Mesendoderm (in vitro differentiated cells): ENCODE data around the gene MOSMO.
"Not testable (repeated sequence)": the region's sequence is repeated elsewhere in the genome, so short reads cannot be mapped to it uniquely, and the experiment has no call there.

Source experiments
- DNase-seq: peaks from one replicate; pipeline ENCODE4 v3.0.0; 2013
- H2AK5ac ChIP-seq: 2 replicates; pipeline ENCODE4 v1.6.1; 2013; ENCODE audit warnings: low read length, inconsistent platforms
- H2BK120ac ChIP-seq: 2 replicates; pipeline ENCODE4 v1.6.1; 2013; ENCODE audit warnings: low read depth, mild to moderate bottlenecking, low read length, moderate library complexity, mixed read lengths
- H2BK15ac ChIP-seq: replicated peaks from 2 replicates; pipeline ENCODE4 v1.6.1; 2013; ENCODE audit warnings: low read depth, mild to moderate bottlenecking, moderate library complexity
- H2BK5ac ChIP-seq: 2 replicates; pipeline ENCODE4 v1.6.1; 2013; ENCODE audit warnings: low read length, inconsistent platforms
- H3K18ac ChIP-seq: 2 replicates; pipeline ENCODE4 v1.6.1; 2013; ENCODE audit warnings: mild to moderate bottlenecking, low read length, mixed read lengths
- H3K23ac ChIP-seq: one replicate; pipeline ENCODE4 v1.6.1; 2013; ENCODE audit warnings: low read length
- H3K27ac ChIP-seq: 2 replicates; pipeline ENCODE4 v1.5.1; 2013; ENCODE audit warnings: low read depth, mild to moderate bottlenecking, inconsistent platforms, low read length, moderate library complexity
- H3K27me3 ChIP-seq: 2 replicates; pipeline ENCODE4 v1.6.1; 2013; ENCODE audit warnings: low read length, control low read depth, mild to moderate bottlenecking, inconsistent platforms; ENCODE audit not compliant: insufficient read depth, poor library complexity
- H3K36me3 ChIP-seq: 2 replicates; pipeline ENCODE4 v1.6.1; 2013; ENCODE audit warnings: low read length, inconsistent platforms; ENCODE audit not compliant: control insufficient read depth, insufficient read depth
- H3K4ac ChIP-seq: one replicate; pipeline ENCODE4 v1.6.1; 2013; ENCODE audit warnings: low read depth, mild to moderate bottlenecking, low read length, moderate library complexity
- H3K4me1 ChIP-seq: 2 replicates; pipeline ENCODE4 v1.6.1; 2013; ENCODE audit warnings: low read depth, low read length, inconsistent platforms; ENCODE audit not compliant: control insufficient read depth
- H3K4me2 ChIP-seq: 2 replicates; pipeline ENCODE4 v1.6.1; 2013; ENCODE audit warnings: low read length
- H3K4me3 ChIP-seq: 2 replicates; pipeline ENCODE4 v1.5.1; 2013; ENCODE audit warnings: mild to moderate bottlenecking, low read length
- H3K56ac ChIP-seq: one replicate; pipeline ENCODE4 v1.6.1; 2013; ENCODE audit warnings: low read length
- H3K79me1 ChIP-seq: 2 replicates; pipeline ENCODE4 v1.6.1; 2013; ENCODE audit warnings: low read length, inconsistent platforms
- H3K79me2 ChIP-seq: 2 replicates; pipeline ENCODE4 v1.6.1; 2013; ENCODE audit warnings: mild to moderate bottlenecking, low read length; ENCODE audit not compliant: control insufficient read depth, insufficient read depth
- H3K9ac ChIP-seq: 2 replicates; pipeline ENCODE4 v1.6.1; 2013; ENCODE audit warnings: low read length, inconsistent platforms
- H4K5ac ChIP-seq: one replicate; pipeline ENCODE4 v1.6.1; 2013; ENCODE audit warnings: low read length
- H4K8ac ChIP-seq: one replicate; pipeline ENCODE4 v1.6.1; 2013; ENCODE audit warnings: low read depth, mild to moderate bottlenecking, control low read depth, low read length, moderate library complexity
- WGBS: extraction: QIAGEN DNeasy Blood & Tissue Kit; methylation state at CpG from one replicate; pipeline ENCODE4 v1.1.7; 2013; ENCODE audit warnings: low lambda C conversion rate, missing lambda C conversion rate; ENCODE audit not compliant: insufficient coverage; ENCODE audit errors: extremely low coverage; 5-methylcytosine and 5-hydroxymethylcytosine counted together

The MOSMO gene

GRCh38 chr16:22031483-22032083, 23.7 kb downstream of the MOSMO start:
- Histone ChIP-seq H3K4me1 (peaks cover 1% of the 10 kb centered on the region), H3K27me3 (no peaks in the 10 kb centered on the region), H3K9ac (no peak overlapping the region), H3K4me3 (no peak overlapping the region), H4K8ac (no peak overlapping the region), H2BK5ac (no peak overlapping the region), H2BK120ac (no peak overlapping the region), H3K23ac (no peak overlapping the region), H4K5ac (no peak overlapping the region), H3K56ac (no peak overlapping the region), H3K27ac (no peak overlapping the region), H3K36me3 (no peaks in the 10 kb centered on the region), H2AK5ac (no peak overlapping the region), H3K79me2 (no peaks in the 10 kb centered on the region), H3K18ac (no peak overlapping the region), H3K4ac (no peak overlapping the region), H2BK15ac (no peak overlapping the region), H3K79me1 (no peaks in the 10 kb centered on the region), H3K4me2 (no peak overlapping the region)
- DNase-seq, result no peak
- WGBS, result no CpG with 5 or more reads among the region's 2 CpGs

- WGBS, result no CpG with 5 or more reads among the region's 3 CpGs
Observed at GRCh38 chr16:22034503-22034902, 26.6 kb downstream of the MOSMO start.

GRCh38 chr16:22035153-22035552, 27.2 kb downstream of the MOSMO start:
- Histone ChIP-seq H3K27ac (no peak overlapping the region), H3K79me1 (no peaks in the 10 kb centered on the region), H4K8ac (no peak overlapping the region), H2BK120ac (no peak overlapping the region), H3K56ac (no peak overlapping the region), H3K23ac (no peak overlapping the region), H2BK5ac (no peak overlapping the region), H2AK5ac (no peak overlapping the region), H3K18ac (no peak overlapping the region), H3K9ac (no peak overlapping the region), H3K27me3 (no peaks in the 10 kb centered on the region), H2BK15ac (no peak overlapping the region), H3K4me1 (peaks cover 1% of the 10 kb centered on the region), H3K4me3 (no peak overlapping the region), H3K4me2 (no peak overlapping the region), H4K5ac (no peak overlapping the region), H3K4ac (no peak overlapping the region), H3K79me2 (no peaks in the 10 kb centered on the region), H3K36me3 (no peaks in the 10 kb centered on the region)
- DNase-seq, result peak; percentile 83
- no CpG with 5 or more reads among the region's 2 CpGs for WGBS

More at GRCh38 chr16:22034503-22034902, 26.6 kb downstream of the MOSMO start:
- Histone ChIP-seq H3K79me2 (no peaks in the 10 kb centered on the region), H3K27me3 (no peaks in the 10 kb centered on the region), H3K36me3 (no peaks in the 10 kb centered on the region), H3K79me1 (no peaks in the 10 kb centered on the region), H3K4me3 (no peak overlapping the region), H4K5ac (no peak overlapping the region), H3K4me2 (no peak overlapping the region), H3K4ac (no peak overlapping the region), H2BK5ac (no peak overlapping the region), H2BK120ac (no peak overlapping the region), H3K27ac (no peak overlapping the region), H3K18ac (no peak overlapping the region), H3K4me1 (peaks cover 1% of the 10 kb centered on the region), H3K56ac (no peak overlapping the region), H2BK15ac (no peak overlapping the region), H3K9ac (no peak overlapping the region), H4K8ac (no peak overlapping the region), H3K23ac (no peak overlapping the region), H2AK5ac (no peak overlapping the region)
- no peak for DNase-seq

- not testable (repeated sequence) for H2BK120ac ChIP-seq, H3K79me2 ChIP-seq, H2AK5ac ChIP-seq, DNase-seq, H3K23ac ChIP-seq, H4K5ac ChIP-seq, H3K36me3 ChIP-seq, H3K27ac ChIP-seq, H3K27me3 ChIP-seq, H3K4me3 ChIP-seq, H3K18ac ChIP-seq, H3K9ac ChIP-seq, H2BK15ac ChIP-seq, H3K79me1 ChIP-seq, H3K4me1 ChIP-seq, H4K8ac ChIP-seq, H2BK5ac ChIP-seq, H3K4ac ChIP-seq, H3K56ac ChIP-seq, H3K4me2 ChIP-seq
- no CpG with 5 or more reads among the region's 3 CpGs for WGBS
Observed at GRCh38 chr16:22043882-22044281, 36.0 kb downstream of the MOSMO start.

- not testable (repeated sequence) for H3K4me1 ChIP-seq, H3K56ac ChIP-seq, H3K18ac ChIP-seq, H3K36me3 ChIP-seq, H3K79me2 ChIP-seq, H4K5ac ChIP-seq, H3K23ac ChIP-seq, H4K8ac ChIP-seq, H3K4me3 ChIP-seq, H3K4me2 ChIP-seq, H3K27me3 ChIP-seq, H3K79me1 ChIP-seq, H3K4ac ChIP-seq, H2AK5ac ChIP-seq, H2BK5ac ChIP-seq, H3K9ac ChIP-seq, H2BK120ac ChIP-seq, DNase-seq, H3K27ac ChIP-seq, H2BK15ac ChIP-seq
- WGBS, result no CpG with 5 or more reads among the region's 5 CpGs
Observed at GRCh38 chr16:22045888-22046287, 38.0 kb downstream of the MOSMO start.

GRCh38 chr16:22050963-22051362, 43.1 kb downstream of the MOSMO start:
- Histone ChIP-seq H3K36me3 (no peaks in the 10 kb centered on the region), H2BK120ac (no peak overlapping the region), H2AK5ac (no peak overlapping the region), H3K27me3 (no peaks in the 10 kb centered on the region), H3K4me3 (no peak overlapping the region), H3K23ac (no peak overlapping the region), H2BK15ac (no peak overlapping the region), H3K9ac (no peak overlapping the region), H3K56ac (no peak overlapping the region), H3K4me1 (no peaks in the 10 kb centered on the region), H2BK5ac (no peak overlapping the region), H3K79me1 (peaks cover 2% of the 10 kb centered on the region), H3K79me2 (no peaks in the 10 kb centered on the region), H4K8ac (no peak overlapping the region), H3K18ac (no peak overlapping the region), H3K4ac (no peak overlapping the region), H3K27ac (no peak overlapping the region), H4K5ac (no peak overlapping the region), H3K4me2 (no peak overlapping the region)
- no peak for DNase-seq
- WGBS, result no CpG with 5 or more reads among the region's 4 CpGs
